Upper lobe of left lung (tissue), 4 donors: ENCODE measurements around the gene PRSS56.

Source experiments
- POLR2A ChIP-seq, 4 donors: fragments of 450-650 bp; IDR thresholded peaks; one replicate each; pipeline ENCODE4 v1.5.1; 2016 to 2017; ENCODE audit warnings: antibody characterized with exemption in 4 of 4, mild to moderate bottlenecking in 2 of 4
- TF ChIP-seq, protein P1 (sequence below), 6 experiments: fragments of 450-650 bp in 4 of 6; fragments of 200-600 bp in 2 of 6; sonication (generic) in 2 of 6; IDR thresholded peaks; one replicate each; pipeline ENCODE4 v1.5.1; 2016 to 2019; ENCODE audit warnings: antibody characterized with exemption in 6 of 6

DNA sequence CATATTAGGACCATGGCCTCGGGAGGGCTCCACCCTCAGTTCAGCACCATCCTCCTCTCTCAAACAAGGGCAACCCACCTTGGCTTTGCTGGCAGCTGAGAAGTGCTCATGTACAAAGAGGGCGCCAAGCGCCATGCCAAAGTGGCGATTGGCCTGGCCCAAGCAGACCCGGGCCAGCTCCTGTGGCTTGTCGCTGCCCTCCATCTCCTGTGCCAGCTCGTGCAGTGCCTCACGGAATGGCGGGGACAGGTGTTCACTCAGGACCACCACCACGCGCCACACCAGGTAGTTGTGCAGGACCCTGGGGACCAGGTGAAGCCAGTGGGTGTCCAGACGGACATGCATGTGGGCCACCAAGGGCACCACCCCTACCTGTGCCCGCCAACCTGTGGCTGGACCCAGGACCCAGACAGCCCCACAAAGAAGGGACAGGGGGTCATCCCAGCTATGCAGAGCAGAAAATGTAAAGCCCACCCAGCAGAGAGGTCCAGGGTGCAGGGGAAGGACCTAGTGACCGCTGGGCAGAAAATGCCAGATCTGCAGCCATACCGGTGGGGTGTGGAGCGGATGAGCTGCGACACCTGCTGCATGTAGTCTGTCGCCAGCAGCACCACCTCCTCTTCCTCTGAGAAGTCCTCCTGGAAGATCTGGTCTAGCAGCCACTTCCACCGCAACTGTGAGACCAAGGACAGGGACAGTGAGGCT lies 36.1 kb upstream of the PRSS56 start:
- TF ChIP-seq, protein P1, sequence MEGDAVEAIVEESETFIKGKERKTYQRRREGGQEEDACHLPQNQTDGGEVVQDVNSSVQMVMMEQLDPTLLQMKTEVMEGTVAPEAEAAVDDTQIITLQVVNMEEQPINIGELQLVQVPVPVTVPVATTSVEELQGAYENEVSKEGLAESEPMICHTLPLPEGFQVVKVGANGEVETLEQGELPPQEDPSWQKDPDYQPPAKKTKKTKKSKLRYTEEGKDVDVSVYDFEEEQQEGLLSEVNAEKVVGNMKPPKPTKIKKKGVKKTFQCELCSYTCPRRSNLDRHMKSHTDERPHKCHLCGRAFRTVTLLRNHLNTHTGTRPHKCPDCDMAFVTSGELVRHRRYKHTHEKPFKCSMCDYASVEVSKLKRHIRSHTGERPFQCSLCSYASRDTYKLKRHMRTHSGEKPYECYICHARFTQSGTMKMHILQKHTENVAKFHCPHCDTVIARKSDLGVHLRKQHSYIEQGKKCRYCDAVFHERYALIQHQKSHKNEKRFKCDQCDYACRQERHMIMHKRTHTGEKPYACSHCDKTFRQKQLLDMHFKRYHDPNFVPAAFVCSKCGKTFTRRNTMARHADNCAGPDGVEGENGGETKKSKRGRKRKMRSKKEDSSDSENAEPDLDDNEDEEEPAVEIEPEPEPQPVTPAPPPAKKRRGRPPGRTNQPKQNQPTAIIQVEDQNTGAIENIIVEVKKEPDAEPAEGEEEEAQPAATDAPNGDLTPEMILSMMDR (IDR thresholded peaks at IDR 0.05), result no peak
- TF ChIP-seq POLR2A (IDR thresholded peaks at IDR 0.05), result no peak
